Activated CD4-positive, alpha-beta memory T cell treated with anti-CD3 and anti-CD28 coated beads, Interleukin-2, amount 10 ng/mL, durations not matched to agents 7 days and 5 days (primary cell): ENCODE measurements around the gene ARHGAP11B.
"Not testable (repeated sequence)": the region's sequence is repeated elsewhere in the genome, so short reads cannot be mapped to it uniquely, and the experiment has no call there.

ENCODE experiments used
- CTCF ChIA-PET: fragments of 350-600 bp; sonication (Branson Sonifier 250); formaldehyde crosslinking; loops from one replicate; lab custom pipeline; 2021; ENCODE audit warnings: antibody characterized with exemption, inconsistent platforms; lab: Charles Lee
- POLR2A ChIA-PET: fragments of 350-600 bp; sonication (Branson Sonifier 250); formaldehyde crosslinking; loops from one replicate; lab custom pipeline; 2021; ENCODE audit warnings: antibody characterized with exemption; lab: Charles Lee
- DNase-seq: peaks from one replicate; pipeline ENCODE4 v3.0.0-alpha.2; 2020
- H3K27ac Mint-ChIP-seq: one replicate; pipeline ENCODE4 v1.8.0; 2021; ENCODE audit warnings: mild to moderate bottlenecking, mixed read lengths
- H3K27me3 Mint-ChIP-seq: one replicate; pipeline ENCODE4 v1.8.0; 2021; ENCODE audit warnings: mixed read lengths
- H3K36me3 Mint-ChIP-seq: one replicate; pipeline ENCODE4 v1.8.0; 2021; ENCODE audit warnings: low read depth, mixed read lengths
- H3K4me1 Mint-ChIP-seq: one replicate; pipeline ENCODE4 v1.8.0; 2021; ENCODE audit warnings: mixed read lengths
- H3K4me3 Mint-ChIP-seq: one replicate; pipeline ENCODE4 v1.8.0; 2021; ENCODE audit warnings: mild to moderate bottlenecking, mixed read lengths
- H3K9me3 Mint-ChIP-seq: one replicate; pipeline ENCODE4 v1.8.0; 2021; ENCODE audit warnings: mixed read lengths

ARHGAP11B gene

DNA sequence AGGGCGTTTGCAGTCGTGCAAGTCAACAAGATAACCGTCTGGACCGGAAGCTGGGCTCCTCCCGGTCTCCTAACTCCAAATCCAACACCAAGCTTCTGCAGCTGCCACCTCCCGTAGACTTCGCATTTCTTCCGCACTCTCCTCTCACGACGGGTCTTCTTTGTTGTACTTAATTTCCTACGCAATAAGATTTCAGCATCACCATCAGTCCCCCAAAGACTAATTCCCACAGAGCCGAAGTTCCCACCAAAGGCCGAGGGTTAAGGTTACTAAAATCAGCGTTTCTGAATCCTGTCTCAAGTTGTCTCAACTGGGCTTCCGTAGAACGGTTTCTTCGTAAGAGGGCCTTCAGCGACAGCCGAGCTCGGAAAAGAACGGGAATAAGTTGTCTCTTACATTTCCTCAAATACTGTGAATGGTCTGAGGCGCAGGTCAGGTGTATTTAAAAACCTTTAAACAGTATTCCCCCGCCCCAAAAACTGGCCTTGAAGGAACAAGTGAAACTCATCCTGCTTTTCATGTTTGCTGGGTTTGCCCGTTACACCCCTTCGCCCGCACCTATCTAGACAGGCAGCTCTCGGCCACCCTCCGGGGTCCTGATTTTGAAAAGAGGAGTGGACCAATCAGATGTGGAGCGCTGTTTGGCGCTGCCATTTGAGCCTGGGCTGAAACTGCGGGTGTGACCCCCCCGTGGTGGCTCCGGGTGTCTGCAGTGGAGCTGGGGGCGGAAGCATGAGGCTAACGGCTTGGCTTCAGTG lies at the start of gene ARHGAP11B:
ARHGAP11B (plus strand) TSS at position 693 of the 758 bp plus-strand sequence.
- Mint-ChIP-seq H3K36me3 (peaks cover 25% of the 10 kb centered on the region), H3K27ac (peak within 1 kb of the TSS; percentile 96), H3K4me3 (peak within 1 kb of the TSS; percentile 95), H3K4me1 (peaks cover 21% of the 10 kb centered on the region)
- POLR2A ChIA-PET, result interaction anchor here (0.6 to 1.4 kb wide), 2 partner anchors 277 to 1989 kb away, joined by 4 read pairs; no protein-coding TSS in a partner anchor
- CTCF ChIA-PET, H3K9me3 Mint-ChIP-seq, H3K27me3 Mint-ChIP-seq: not testable (repeated sequence)
- peak; percentile 98 for DNase-seq

DNA sequence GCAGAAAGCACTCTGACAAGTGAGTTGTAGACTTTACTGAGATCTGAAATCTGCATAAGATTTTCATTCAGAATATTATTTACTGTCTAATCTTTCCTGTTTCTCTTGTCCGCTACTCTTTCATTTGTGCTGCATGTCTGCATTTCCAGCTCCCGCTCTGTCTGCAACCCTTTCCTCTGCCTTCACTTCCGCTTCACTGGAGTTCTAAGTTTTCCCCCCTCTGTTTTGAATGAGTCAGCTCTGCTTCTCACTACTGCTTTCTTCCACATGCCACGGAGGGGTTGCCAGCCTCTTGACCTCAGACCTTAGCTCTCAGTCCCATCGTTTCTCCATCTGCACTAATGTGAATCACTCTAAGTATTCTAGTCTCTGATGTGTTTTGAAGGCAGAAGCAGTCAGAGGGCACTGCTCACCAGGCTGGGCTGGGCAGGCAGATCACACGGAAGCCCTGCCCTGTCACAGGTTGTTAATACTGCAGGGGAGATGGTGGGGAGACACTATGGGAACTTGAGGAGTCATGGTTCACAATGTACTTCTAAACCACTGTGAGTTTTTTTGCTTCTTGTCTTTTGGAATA lies 46.4 kb upstream of the ARHGAP11B start:
- H3K9me3 Mint-ChIP-seq, H3K27ac Mint-ChIP-seq, H3K27me3 Mint-ChIP-seq, H3K36me3 Mint-ChIP-seq, H3K4me3 Mint-ChIP-seq, H3K4me1 Mint-ChIP-seq, DNase-seq, CTCF ChIA-PET, POLR2A ChIA-PET: not testable (repeated sequence)

DNA sequence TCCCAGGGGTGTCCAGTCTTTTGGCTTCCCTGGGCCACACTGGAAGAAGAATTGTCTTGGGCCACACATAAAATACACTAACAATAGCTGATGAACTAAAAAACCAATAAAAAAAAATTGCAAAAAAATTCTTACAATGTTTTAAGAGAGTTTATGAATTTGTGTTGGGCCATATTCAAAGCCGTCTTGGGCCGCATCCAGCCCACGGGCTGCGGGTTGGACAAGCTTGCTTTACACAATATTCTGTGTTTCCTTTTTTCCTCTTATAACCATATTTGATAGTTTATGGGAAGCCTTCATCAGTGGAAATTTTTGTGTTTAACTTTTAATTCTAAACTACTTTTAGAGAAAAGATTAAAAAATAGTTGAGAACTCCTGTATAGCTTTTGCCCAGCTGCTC lies 45.2 kb upstream of the ARHGAP11B start:
- DNase-seq, H3K36me3 Mint-ChIP-seq, POLR2A ChIA-PET: not testable (repeated sequence)

DNA sequence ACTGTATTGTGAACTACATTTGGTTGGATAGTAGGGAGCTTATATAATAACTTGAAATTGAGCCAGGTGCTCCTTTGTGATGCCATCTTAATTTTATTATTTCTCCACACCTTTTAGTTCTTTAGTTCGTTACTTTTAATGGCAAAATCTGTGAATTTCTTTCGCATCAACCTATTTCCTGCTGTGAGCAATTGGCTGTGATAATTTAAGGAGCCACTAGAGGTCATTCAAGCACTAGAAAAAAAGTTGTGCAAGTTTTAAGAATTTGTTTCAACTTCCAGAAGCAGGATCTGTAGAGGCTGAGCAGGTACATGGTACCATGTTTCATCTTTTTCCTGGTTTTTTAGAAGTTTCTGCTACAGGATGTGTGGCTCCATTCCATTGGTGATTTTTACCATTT lies 27.0 kb upstream of the ARHGAP11B start:
- not testable (repeated sequence) for H3K4me3 Mint-ChIP-seq

More for the DNA sequence above, 45.2 kb upstream of the ARHGAP11B start:
- H3K27me3 Mint-ChIP-seq, CTCF ChIA-PET, H3K4me1 Mint-ChIP-seq, H3K4me3 Mint-ChIP-seq, H3K9me3 Mint-ChIP-seq, H3K27ac Mint-ChIP-seq: not testable (repeated sequence)

DNA sequence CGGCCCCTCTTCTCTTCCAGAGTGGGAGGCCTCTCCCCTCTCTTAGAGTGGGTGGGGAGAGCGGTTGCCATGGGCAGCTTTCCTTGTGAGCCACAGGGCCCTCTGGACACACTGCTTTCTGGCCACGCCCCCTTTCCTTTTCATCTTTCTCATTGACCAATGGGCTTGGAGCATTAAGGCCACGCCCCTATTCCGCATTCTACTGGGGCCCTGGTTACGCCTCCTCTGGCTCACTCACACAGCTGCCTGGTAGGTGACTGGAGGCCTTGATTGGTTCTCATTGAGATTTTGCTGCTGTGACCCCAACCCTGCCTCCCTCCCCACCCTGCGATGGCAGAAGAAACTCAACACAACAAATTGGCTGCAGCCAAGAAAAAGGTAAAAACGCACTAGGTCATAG lies 22.1 kb upstream of the ARHGAP11B start, which contains the start of gene GOLGA8H:
GOLGA8H (plus strand) TSS at position 233 of the 400 bp plus-strand sequence; CDS start at position 331, 98 bp downstream.
- H3K36me3 Mint-ChIP-seq, CTCF ChIA-PET, DNase-seq, H3K4me3 Mint-ChIP-seq, H3K27me3 Mint-ChIP-seq, POLR2A ChIA-PET, H3K27ac Mint-ChIP-seq, H3K9me3 Mint-ChIP-seq, H3K4me1 Mint-ChIP-seq: not testable (repeated sequence)

More for the DNA sequence above, 27.0 kb upstream of the ARHGAP11B start:
- H3K4me1 Mint-ChIP-seq, H3K27ac Mint-ChIP-seq, CTCF ChIA-PET, H3K36me3 Mint-ChIP-seq, H3K27me3 Mint-ChIP-seq, POLR2A ChIA-PET, H3K9me3 Mint-ChIP-seq, DNase-seq: not testable (repeated sequence)

DNA sequence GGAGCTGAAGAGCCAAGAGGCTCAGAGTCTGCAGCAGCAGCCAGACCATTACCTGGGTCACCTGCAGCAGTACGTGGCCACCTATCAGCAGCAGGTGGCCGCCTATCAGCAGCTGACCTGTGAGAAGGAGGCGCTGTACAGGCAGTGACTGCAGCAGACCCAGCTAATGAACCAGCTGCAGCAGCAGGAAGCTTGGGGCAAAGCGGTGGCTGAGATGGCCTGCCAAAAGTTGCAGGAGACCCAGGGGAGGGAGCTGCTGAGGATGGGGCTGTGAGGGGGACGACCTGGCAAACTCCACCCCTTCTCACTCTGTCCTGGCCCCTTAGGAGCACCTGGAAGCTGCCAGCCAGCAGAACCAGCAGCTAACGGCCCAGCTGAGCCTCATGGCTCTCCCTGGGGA lies 13.7 kb upstream of the ARHGAP11B start:
- H3K4me1 Mint-ChIP-seq, H3K27me3 Mint-ChIP-seq, H3K4me3 Mint-ChIP-seq, H3K9me3 Mint-ChIP-seq, H3K36me3 Mint-ChIP-seq, CTCF ChIA-PET, POLR2A ChIA-PET, H3K27ac Mint-ChIP-seq, DNase-seq: not testable (repeated sequence)

DNA sequence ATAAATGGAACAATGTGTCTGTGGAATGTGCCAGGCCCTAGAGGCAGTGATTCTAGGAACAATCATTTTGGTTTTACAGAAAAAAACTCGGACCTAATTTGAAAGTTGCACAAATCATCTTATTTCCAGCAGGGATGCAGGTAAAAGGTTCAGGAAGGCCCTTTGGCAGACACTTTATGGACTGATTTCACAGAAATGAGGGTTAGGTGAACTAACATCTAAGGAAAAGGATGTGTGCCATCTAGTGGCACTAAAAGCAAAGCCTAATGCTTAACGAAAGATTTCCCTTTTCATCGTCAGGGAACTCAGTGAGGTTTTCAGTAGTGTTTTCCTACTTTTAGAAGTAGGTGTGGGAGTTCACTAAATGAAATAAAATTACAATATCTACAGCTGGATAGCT lies 4.6 kb upstream of the ARHGAP11B start:
- H3K27me3 Mint-ChIP-seq, H3K4me3 Mint-ChIP-seq, H3K4me1 Mint-ChIP-seq, DNase-seq, H3K9me3 Mint-ChIP-seq, CTCF ChIA-PET, H3K36me3 Mint-ChIP-seq, POLR2A ChIA-PET, H3K27ac Mint-ChIP-seq: not testable (repeated sequence)

DNA sequence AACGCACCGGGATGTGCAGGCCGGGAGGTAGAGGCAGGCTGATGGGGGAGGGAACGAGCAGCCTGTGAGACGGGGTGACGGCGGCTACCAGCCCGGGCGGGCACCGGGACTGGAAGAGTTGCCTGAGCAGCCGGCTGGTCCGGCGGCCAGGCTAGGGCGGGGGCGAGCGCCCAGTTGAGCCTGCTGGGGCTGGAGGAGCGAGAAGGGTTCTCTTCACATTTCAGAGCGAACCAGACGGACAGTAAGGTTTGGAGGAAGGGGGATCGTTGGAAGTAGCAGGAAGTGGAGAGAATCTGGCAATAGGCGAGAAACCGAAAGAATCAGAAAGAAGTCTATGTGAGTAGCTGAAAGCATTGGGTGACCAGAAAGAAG lies 252 bp downstream of the ARHGAP11B start:
- H3K36me3 Mint-ChIP-seq, result peaks cover 25% of the 10 kb centered on the region
- CTCF ChIA-PET, DNase-seq, H3K9me3 Mint-ChIP-seq, H3K27me3 Mint-ChIP-seq: not testable (repeated sequence)
- POLR2A ChIA-PET, result interaction anchor here (0.6 to 1.4 kb wide), 2 partner anchors 277 to 1989 kb away, joined by 4 read pairs; no protein-coding TSS in a partner anchor
- peaks cover 21% of the 10 kb centered on the region for H3K4me1 Mint-ChIP-seq
- H3K4me3 Mint-ChIP-seq, result peak overlapping the region; percentile 95
- H3K27ac Mint-ChIP-seq, result peak overlapping the region; percentile 96

DNA sequence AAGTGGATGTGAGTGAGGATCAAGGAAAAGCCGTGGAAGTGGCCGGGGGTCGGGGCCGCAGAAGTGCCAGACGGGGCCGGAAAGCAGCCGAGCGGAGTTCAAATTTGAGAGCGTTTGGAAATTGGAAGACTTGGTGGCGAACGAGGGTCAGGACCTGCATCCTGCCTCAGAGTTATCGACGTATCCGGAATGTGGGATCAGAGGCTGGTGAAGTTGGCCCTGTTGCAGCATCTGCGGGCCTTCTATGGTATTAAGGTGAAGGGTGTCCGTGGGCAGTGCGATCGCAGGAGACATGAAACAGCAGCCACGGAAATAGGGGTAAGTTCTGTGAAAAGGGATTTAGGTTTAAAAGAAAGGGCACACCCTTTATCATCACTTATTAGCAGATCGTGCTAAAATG lies 704 bp downstream of the ARHGAP11B start:
- POLR2A ChIA-PET, result interaction anchor here (1.4 kb wide), 1 partner anchor 276 kb away, joined by 4 read pairs; no protein-coding TSS in a partner anchor
- Mint-ChIP-seq H3K4me1 (peaks cover 21% of the 10 kb centered on the region), H3K36me3 (peaks cover 25% of the 10 kb centered on the region), H3K4me3 (peak overlapping the region; percentile 95), H3K27ac (peak overlapping the region; percentile 96)
- H3K9me3 Mint-ChIP-seq, DNase-seq, H3K27me3 Mint-ChIP-seq, CTCF ChIA-PET: not testable (repeated sequence)

DNA sequence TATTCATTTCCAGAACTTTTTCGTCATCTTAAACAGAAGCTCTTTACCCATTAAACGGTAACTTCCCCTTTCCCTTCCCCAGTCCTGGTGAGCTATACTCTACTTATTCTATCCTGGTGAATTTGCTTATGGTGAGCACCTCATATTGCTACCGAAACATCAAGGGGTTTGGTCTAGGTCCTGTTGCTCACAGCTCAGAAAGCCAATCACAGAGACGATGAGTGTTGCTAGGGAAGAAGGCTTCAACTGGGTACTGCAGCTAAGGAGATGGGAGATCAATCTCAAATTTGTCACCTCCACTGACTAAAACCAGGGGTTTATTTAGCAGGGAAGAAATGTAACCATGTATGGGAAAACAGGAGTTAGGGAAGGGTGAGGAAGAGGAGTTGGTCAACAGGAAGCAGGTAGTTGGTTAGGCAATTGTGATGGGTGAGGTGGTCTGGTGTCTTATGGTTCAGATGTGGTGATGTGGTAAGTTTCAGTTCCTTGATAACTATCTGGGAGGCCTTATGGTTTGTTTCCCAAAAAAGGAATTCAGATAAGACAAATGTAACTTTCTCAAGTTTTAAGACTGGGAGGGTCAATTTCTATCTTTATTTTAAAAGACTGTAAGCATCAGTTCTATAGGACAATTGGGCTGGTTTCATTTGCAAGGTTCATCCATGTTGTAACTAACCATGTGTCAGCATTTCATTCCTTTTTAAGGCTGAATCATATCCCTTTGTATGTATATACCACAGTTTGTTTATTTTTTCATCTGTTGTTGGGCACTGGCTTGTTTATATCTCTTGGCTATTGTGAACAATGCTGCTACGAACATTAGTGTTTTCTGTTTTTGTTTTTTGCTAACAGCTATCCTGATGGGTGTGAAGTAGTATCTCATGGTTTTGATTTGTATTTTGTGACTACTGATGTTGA lies 24.3 kb downstream of the ARHGAP11B start:
- Mint-ChIP-seq H3K9me3 (no peaks in the 10 kb centered on the region), H3K4me3 (no peak overlapping the region), H3K36me3 (peaks cover 60% of the 10 kb centered on the region), H3K27me3 (no peaks in the 10 kb centered on the region), H3K4me1 (peaks cover 53% of the 10 kb centered on the region), H3K27ac (peak overlapping the region; percentile 83)
- CTCF ChIA-PET, result interaction anchor here (0.6 kb wide), 1 partner anchor 211 kb away, joined by 4 read pairs; no protein-coding TSS in a partner anchor
- DNase-seq, result no peak
- POLR2A ChIA-PET, result no interaction called here

DNA sequence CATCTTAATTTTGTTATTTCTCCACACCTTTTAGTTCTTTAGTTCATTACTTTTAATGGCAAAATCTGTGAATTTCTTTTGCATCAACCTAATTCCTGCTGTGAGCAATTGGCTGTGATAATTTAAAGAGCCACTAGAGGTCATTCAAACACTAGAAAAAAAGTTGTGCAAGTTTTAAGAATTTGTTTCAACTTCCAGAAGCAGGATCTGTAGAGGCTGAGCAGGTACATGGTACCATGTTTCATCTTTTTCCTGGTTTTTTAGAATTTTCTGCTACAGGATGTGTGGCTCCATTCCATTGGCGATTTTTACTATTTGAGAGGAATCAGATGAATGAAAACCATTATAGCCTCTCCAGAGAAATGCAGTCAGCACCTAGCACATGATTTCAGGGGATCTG lies 35.2 kb downstream of the ARHGAP11B start:
- peaks cover 38% of the 10 kb centered on the region for H3K36me3 Mint-ChIP-seq
- H3K27me3 Mint-ChIP-seq, CTCF ChIA-PET: not testable (repeated sequence)

DNA sequence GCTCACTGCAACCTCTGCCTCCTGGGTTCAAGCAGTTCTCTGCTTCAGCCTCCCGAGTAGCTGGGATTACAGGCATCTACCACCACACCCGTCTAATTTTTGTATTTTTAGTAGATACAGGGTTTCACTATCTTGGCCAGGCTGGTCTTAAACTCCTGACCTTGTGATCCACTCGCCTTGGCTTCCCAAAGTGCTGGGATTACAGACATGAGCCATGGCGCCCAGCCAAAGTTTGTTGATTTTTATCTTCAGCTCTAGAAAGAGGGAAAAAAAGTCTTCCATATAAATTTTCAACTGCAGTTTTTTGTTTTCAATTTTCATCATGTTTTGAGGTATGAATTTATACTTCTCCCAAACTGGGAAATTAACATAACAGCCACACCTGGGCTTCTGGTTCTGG lies 43.7 kb downstream of the ARHGAP11B start:
- CTCF ChIA-PET, DNase-seq, H3K4me1 Mint-ChIP-seq, H3K9me3 Mint-ChIP-seq, H3K4me3 Mint-ChIP-seq, H3K27ac Mint-ChIP-seq, H3K27me3 Mint-ChIP-seq: not testable (repeated sequence)
- POLR2A ChIA-PET, result interaction anchor here (1.3 kb wide), 1 partner anchor 10 kb away, joined by 3 read pairs; no protein-coding TSS in a partner anchor
- H3K36me3 Mint-ChIP-seq, result peaks cover 59% of the 10 kb centered on the region

More for the DNA sequence above, 35.2 kb downstream of the ARHGAP11B start:
- H3K27ac Mint-ChIP-seq, POLR2A ChIA-PET, H3K4me3 Mint-ChIP-seq, DNase-seq, H3K9me3 Mint-ChIP-seq, H3K4me1 Mint-ChIP-seq: not testable (repeated sequence)

DNA sequence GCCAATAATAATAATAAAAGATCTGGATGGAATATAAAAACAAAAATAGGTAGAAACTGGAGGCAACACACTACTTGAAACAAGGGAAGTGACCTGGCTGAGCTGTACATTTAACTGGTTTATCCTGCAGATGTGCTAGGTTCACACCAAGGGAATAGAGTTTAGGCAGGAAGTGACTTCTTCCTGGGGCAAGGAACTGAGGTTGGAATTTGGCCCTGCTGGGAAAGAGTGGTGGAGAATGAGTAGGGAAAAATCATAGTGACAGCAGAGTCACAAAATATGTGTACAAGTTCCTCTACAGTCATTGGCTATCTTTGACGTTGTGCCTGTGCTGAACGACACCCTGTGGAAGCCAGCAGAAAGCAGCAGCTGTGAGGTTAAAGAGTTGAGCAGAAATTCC lies 44.1 kb downstream of the ARHGAP11B start:
- Mint-ChIP-seq H3K4me3 (no peak overlapping the region), H3K27me3 (no peaks in the 10 kb centered on the region), H3K27ac (no peak overlapping the region), H3K4me1 (no peaks in the 10 kb centered on the region), H3K36me3 (peaks cover 59% of the 10 kb centered on the region), H3K9me3 (no peaks in the 10 kb centered on the region)
- POLR2A ChIA-PET, result interaction anchor here (1.3 kb wide), 1 partner anchor 9 kb away, joined by 3 read pairs; no protein-coding TSS in a partner anchor
- no peak for DNase-seq
- CTCF ChIA-PET, result no interaction called here
